Femur (tissue), 1 donor: ENCODE results near the gene PAQR5.
"Not testable (repeated sequence)": the region's sequence is repeated elsewhere in the genome, so short reads cannot be mapped to it uniquely, and the experiment has no call there.

ENCODE experiments used
- DNase-seq: peaks from one replicate; pipeline ENCODE4 v3.0.0-alpha.2; 2017

PAQR5 gene

GRCh38 chr15:69317392-69317841, 18.7 kb downstream of the PAQR5 start:
- DNase-seq, result no peak

- DNase-seq, result no peak
Measured at GRCh38 chr15:69318033-69318432, 19.3 kb downstream of the PAQR5 start.

- DNase-seq, result no peak
Measured at GRCh38 chr15:69319384-69320375, 21.0 kb downstream of the PAQR5 start.

- no peak for DNase-seq
Measured at GRCh38 chr15:69320977-69321554, 22.4 kb downstream of the PAQR5 start.

GRCh38 chr15:69323893-69324430, 25.2 kb downstream of the PAQR5 start:
- no peak for DNase-seq

- no peak for DNase-seq
Measured at GRCh38 chr15:69324565-69324964, 25.9 kb downstream of the PAQR5 start.

- no peak for DNase-seq
Measured at GRCh38 chr15:69325456-69325971, 26.8 kb downstream of the PAQR5 start.

GRCh38 chr15:69328080-69328479, 29.4 kb downstream of the PAQR5 start:
- no peak for DNase-seq

GRCh38 chr15:69328739-69329138, 30.0 kb downstream of the PAQR5 start:
- no peak for DNase-seq

GRCh38 chr15:69337138-69337537, 38.4 kb downstream of the PAQR5 start:
- DNase-seq, result no peak

GRCh38 chr15:69338535-69339213, 40.0 kb downstream of the PAQR5 start:
- DNase-seq, result no peak

- not testable (repeated sequence) for DNase-seq
Measured at GRCh38 chr15:69339214-69339543, 40.5 kb downstream of the PAQR5 start.

- no peak for DNase-seq
Measured at GRCh38 chr15:69340243-69340900, 41.7 kb downstream of the PAQR5 start.

- DNase-seq, result no peak
Measured at GRCh38 chr15:69341356-69341755, 42.6 kb downstream of the PAQR5 start.

- DNase-seq, result no peak
Measured at GRCh38 chr15:69342460-69343076, 43.9 kb downstream of the PAQR5 start.

- no peak for DNase-seq
Measured at GRCh38 chr15:69343133-69343532, 44.4 kb downstream of the PAQR5 start.

- no peak for DNase-seq
Measured at GRCh38 chr15:69344238-69344637, 45.5 kb downstream of the PAQR5 start.

- no peak for DNase-seq
Measured at GRCh38 chr15:69346112-69346511, 47.4 kb downstream of the PAQR5 start.

GRCh38 chr15:69351333-69351732, 52.6 kb downstream of the PAQR5 start:
- DNase-seq, result no peak

GRCh38 chr15:69351884-69352283, 53.2 kb downstream of the PAQR5 start:
- no peak for DNase-seq

- DNase-seq, result no peak
Measured at GRCh38 chr15:69357773-69358771, 59.4 kb downstream of the PAQR5 start.
